ENCODE results near the gene ELAVL1.

Gene ELAVL1

DNA sequence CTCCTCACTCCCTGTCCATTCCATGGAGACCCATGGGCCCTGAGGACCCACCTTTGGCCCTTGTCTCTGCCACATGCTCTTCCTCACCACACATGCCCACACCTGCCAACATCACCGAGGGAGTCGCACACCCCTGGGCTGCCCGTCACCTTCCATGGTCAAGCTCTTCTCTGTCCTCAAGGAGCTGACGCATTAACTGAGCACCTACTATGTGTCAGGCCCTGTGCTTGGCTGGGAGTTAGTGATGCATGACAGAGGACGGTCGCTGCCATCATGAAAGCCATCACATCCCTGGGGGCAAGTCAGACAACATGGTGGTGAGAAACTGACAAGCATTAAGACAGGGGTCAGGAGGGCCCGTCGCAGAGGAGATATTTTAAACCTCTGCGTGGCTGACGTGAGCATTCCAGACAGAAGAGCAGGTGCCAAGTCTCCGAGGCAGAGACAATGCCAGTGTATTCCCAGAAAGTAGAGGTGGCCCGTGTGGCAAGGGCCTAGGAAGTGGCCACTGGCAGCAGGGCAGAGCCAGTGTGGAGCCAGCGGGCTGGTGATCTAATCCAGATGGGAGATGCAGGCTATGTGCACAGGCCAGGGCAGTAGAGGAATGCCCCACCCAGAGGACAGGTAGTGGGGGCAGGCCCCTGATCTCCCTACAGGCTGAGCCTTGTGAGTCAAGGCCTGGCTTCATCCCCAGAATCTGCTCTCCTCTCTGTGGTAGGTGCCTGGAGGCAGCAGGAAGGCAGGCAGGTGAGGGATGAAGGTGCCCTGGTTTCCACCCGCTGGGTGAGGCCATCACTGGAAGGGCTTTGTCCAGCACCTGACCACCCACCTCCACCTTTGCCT is 21.2 kb downstream of the ELAVL1 start:
- DNase-seq = no peak

DNA sequence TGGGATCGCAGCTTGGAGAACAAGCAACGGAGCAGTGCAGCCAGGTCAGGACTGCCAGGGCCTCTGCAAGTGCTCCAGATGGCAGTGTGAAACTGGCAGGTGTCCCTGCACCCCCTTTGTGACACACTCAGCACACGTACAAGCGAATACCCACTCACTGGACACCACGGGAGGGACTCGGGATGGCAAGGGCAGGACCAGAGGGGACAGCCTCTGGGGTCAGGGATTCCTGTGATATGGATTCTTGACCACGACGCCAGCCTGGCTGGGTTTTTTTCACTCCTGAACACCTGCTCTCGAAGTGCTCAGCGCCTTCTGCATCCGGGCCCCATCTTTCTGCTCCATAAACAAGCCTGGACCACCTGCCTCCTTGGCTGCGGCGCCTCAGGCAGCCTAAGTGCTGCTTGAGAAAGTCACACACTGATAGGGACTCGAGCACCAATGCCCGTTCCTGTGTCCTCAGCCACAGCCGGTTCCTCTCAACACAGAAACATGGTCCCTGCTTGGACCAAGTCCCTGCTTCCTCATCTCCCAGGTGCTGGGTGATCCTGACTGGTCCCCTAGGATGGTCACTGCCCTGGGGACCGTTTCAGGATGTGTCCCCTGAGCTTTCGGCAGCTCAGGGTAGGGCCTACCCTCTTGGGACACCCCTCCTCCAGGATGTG is 22.0 kb downstream of the ELAVL1 start:
- no peak for DNase-seq

DNA sequence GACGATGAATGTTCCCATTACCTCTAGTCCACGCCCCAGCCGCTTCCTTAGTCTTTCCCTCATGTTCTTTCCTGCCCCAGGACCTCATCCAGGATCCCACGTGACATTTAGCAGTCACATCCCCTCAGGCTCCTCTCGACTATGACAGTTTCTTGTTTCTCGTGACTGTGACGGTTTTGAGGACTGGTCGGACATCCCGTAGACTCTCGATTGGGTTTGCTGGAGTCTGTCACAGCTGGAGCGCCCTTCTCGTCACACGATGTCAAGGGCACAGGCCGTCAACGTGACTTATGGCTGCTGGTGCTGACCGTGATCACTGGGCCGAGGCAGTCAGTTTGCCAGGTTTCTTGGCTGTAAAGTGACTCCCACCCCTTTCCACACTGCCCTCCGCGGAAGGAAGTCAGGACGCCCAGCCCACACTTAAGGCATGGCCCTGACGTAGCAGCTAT is 22.8 kb downstream of the ELAVL1 start:
- DNase-seq = no peak

DNA sequence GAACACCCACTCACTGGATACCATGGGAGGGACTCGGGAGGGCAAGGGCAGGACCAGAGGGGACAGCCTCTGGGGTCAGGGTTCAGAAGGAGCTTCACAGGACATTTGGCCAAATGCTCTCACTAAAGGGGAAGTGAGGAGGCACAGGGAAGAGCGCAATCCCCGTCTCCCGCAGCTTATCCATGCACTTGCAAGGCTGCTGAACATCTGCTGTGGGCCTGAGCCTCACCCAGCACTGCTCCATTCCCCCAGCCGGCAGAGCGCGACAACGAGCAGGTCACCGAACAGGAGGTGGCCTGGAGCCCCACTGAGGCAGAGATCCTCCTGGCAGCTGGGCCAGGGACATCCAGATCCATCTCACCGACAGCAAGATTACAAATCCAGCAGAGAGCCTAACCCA is 23.3 kb downstream of the ELAVL1 start:
- no peak for DNase-seq

DNA sequence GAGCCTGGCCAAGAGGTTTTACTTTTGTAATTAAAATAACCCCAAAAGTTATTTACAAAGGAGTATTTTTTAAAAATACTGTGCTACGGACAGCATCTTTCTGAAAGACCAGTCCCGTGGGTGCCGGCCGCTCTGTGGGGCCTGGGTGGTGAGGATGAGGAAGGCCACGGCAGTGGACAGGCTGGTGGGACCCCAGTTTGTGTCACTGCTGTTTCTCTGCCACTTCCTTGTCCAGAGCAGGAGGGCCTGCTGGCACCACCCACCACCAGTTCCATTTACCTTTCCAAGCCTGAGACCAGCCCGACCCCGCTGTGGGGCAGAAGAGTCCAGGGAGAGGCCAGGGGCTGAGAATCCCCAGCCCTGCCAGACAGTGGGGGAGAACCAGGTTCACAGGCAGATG is 23.8 kb downstream of the ELAVL1 start:
- no peak for DNase-seq

DNA sequence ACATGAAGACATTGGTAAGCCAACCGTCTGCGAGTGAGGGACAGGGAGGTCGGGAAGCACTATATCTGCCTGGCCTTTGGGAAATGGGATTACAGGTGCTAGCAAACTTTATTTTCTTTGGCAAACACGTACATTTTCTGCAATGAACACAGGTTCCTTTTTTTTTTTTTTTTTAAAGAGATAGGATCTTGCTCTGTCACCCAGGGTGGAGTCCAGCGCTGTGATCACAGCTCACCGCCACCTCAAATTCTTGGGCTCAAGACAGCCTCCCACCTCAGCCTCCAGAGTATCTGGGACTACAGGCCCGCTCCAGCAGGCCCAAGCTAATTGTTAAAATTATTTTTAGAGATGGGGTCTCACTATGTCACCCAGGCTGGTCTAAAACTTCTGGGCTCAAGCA is 24.2 kb downstream of the ELAVL1 start:
- DNase-seq = no peak

DNA sequence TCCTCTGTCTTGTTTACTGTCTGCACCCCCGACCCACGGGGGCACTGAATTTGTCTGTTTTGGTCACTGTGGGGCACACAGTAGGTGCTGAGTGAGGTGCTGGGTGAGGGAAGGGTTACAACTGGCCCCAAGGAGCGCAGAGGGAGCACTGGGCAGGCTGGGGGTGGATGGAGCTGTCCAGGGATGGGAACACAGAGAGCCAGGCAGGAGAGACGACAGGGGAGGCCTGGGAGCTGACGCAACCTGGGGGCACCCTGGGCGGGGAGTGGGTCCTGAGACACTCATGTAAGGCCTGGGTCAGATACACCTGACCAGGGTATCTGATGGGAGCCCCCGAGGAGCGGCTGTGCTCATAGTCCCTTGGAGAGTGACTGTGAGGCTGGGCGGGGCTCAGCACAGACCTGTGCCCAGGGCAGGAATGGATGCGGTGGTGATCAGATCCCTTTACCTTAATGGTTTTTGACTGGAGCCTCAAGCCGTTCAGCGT is 24.8 kb downstream of the ELAVL1 start:
- no peak for DNase-seq

DNA sequence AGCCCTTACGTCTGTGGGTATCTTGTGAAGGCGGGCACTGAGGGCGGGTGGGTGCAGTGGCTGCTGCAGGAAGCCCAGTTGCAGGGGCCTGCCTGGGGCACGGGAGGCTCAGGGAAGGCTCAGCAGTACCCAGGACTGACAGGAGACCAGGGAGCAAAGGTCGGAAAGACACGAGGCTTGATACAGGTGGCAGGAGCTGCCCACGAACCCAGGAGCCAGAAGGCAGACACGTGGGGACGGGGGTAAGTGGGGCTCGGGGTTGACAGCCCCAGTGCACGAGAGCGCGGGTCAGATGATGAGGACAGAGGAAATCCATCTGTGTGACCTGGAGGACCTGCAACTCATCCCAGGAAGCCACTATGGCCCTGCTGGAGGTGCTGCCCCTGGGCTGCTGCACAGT is 25.3 kb downstream of the ELAVL1 start:
- no peak for DNase-seq

DNA sequence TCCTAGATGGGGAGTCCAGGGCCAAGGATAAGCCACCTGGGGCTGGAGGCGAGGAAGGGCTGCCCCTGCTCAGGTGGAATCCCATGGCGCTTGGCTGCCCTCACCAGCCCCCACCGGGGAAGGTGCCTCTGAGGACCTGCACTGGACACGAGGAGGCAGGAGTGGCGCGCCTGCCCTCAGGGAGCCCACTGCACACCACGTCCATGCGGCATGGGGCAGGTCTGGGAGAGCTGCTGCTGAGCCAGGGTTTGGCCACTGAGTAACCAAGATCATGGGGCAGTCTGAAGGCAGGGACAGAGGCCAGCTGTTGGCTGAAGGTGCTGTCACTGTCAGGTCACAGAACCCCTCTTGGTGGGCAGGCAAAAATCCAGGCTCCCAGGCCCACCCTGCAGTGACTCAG is 25.9 kb downstream of the ELAVL1 start:
- DNase-seq = no peak

DNA sequence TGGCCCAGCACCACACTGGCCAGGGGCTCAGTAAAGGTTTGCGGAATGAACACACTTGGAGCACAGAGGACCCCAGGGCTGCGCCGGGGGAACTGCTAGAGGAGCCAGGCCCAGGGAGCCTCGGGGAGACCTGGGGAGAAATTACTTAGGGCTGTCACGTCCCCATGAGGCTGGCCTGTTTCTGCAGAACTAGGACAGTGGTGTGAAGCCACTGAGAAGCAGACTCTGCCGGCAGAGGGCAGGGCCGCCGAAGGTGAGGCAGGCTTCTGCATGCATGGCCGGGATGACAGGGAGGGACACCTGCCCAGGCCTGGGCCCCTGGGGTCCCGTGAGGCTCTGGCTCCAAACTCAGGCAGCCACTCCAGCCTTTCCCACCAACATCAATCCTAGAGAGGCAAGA is 26.4 kb downstream of the ELAVL1 start:
- DNase-seq = no peak

DNA sequence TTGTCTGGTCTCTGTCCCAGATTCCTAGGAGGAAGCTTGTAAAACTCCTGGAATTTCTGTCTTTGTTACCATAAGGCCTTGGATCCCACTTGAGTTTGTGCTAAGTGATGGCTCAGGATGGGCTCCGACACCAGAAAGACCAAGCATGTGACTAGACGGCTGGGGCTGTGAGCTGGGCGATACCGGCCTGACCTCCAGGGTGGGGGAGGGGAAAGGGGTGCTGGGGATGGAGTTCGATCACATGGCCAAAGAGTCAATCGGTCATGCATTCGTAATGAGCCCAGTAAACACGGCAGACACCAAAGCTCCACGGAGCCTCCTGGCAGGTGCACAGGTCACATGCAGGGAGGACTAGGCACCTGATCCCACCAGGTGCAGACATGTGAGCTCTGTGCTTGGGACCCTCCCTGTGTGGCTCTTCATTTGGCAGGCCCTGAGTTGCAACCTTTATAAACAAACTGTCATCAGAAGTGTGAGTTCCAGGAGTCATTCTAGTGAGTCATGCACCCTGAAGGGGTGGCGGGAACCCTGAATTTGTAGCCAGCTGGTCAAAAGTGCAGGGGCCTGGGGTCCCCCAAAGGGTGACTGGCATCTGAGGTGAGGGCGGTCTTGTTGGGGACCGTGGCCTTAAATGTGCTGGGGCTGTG is 27.1 kb downstream of the ELAVL1 start:
- no peak for DNase-seq

DNA sequence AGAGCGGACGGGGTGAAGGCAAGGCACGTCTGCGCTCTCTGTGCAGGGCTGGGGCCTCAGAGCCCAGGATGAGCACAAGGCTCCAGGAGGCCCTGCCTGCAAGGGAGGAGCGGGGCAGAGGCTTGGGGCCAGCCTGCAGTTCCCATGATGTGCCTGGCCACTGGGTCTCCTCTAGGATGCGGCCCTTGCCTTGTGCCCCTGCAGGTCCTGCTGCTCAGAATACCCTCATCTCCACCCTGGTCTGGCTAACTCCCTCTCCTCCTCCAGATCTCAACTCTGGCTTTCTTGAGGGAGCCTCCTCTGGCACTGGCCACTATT is 27.8 kb downstream of the ELAVL1 start:
- no peak for DNase-seq

DNA sequence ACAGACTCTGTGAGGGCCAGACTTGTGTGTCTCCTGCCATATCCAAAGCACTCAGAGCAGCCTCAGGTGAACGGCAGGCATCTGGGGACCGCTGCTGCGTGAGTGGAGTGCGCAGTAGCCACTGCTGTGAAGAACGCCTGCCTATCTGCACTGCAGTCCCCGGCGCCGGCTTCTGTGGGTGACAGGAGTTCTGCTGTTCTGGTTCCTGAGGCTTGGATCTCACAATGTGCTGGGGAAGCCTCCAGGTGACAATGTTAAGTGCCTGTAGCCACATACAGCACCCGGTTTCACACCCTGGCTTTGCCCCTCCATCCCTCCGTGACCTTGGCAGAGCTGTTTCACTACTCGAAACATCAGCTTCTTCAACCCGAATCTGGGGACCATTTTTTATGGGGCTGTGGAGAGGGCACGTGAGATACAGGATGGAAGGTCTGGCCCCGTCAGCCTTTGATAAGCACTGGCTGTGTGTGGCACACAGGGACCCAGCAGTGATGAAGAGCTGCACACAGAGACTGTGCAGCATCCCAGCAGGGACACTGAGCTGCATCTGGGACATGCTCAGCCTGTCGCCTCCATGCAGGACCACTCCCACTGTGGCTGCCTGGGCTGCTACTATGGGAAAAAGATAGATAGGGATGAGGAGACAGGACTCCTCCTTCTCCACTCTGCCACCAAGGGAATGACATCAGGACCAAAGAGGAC is 28.3 kb downstream of the ELAVL1 start:
- no peak for DNase-seq

DNA sequence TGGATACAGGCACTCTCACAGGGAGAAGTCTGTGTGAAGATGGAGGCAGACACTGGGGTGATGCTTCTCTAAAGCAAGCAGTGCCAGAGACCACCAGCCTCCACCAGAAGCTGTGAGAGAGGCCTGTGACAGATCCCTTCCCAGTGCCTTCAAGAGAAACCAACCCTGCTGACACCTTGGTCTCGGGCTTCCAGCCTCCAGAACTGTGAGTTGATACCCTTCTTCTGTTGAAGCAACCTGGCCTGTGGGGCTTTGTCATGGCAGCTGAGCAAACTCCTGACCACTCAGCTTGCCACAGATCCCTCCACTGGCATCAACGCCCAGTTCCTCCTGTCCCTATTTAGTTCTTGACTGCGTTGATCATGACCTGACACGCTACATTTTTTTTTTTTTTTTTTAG is 29.0 kb downstream of the ELAVL1 start:
- no peak for DNase-seq

DNA sequence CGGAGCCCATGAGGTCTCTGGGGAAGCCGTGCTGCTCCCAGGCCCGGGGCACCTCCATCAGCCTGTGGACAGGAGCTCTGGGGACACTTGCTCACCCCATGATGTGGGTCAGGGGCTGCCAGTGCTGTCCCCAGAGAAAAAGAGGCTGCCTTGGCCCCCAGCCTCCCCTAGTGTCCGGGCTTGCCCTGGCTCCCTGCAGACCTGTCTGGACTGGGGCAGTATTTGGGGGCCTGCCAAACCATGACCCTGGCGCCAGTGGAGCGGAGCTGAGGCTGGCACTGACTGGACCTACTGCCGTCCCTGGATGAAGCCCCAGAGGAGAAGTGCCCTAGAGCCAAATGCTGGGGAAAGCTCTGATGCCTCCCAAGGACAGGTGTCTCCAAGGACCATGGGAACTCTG is 30.4 kb downstream of the ELAVL1 start:
- no peak for DNase-seq

DNA sequence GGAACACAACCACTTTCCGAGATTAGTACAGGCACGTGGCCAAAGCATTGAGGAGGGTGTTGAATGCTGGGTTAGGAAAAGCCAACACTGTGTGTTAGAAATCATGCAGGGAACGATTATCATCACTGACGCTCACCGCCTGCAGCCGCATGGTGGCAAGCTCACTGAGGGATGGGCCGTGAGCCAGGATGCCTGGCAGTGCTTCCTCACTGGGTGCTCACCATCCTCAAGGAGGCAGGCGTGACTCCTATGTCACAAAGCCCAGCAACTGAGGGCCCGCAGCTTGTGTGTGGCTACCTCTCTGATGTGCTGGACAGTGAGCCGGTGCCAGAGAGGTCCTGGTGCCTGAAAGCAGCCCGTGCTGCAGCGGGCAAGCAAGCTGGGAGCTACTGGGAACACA is 31.6 kb downstream of the ELAVL1 start:
- no peak for DNase-seq

DNA sequence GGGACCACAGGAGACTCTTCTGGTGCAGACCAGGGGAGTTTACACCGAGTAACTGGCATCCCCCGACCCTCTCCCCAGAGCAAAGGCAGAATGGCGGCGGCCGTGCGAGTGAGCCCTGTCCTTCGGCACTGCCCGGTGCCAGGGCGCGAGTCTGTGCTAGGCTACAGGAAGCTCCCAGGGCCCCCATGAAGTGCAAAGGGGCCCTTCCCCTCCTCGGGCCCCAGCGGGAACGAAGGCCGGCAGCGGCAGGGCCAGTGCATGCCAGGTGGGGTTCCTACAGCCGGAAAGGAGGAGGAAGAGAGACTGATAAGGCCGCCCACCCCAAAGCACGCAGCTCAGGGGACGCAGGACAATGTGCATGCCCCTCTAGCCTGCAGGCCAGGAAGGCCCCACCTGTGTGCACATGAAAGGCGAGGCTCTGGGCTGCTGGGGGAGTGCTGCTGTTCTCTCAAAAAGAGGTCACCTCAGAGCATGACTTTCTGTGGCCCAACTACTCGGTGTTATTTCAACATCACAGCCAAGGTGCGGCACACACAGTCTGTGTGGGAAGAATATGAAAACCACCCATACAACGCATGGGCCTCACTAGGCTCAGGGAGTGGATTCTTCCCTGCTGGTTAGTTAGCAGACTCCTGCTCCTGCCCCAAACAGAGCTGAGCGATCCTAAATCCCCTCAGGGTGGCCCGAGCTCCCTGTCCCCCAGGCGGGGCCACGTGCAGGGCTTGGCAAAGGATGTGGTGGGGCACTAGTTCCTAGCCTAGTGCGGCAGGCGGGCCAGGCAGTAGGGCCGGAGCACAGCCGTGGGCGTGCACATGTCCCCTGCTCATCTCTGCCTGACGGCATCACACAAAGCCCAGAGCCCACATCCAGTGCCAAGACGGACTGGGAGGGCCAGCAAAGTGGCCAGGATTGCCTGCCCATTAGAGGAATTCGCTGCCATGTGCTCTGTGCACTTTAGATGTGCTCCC is 33.6 kb downstream of the ELAVL1 start:
- no peak for DNase-seq

DNA sequence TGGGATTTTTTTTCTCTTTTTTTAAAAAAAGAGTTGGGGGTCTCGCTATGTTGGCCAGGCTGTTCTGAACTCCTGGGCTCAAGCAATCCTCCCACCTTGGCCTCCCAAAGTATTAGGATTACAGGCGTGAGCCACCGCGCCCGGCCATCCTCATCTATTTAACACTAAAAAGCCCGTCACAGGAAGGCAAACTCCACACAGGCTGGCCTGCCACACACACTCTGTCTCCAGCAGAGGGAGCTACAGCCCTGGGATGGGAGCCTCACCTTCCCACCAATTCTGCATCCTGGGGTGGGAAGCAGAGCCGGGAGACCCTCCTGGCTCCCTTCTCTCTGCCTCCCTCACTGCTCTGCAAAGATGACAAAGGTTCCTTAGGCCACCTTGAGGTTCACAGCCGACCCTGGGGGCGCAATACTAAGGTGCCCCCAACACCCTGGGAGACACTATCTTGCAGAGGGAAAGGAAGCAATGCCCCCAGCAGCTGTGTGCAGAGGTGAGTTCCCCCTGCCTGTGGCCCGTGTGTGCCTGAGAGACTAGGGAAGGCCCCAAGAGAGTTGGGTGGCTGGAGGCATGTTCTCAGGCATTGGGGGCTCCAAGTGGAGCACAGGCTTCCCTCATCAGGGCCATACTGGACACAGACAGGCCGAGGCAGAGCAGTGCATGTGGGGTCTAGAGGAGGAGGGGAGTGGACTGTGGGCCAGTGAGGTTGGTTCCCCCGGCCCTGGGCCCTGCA is 34.6 kb downstream of the ELAVL1 start:
- DNase-seq = peak; percentile 11

DNA sequence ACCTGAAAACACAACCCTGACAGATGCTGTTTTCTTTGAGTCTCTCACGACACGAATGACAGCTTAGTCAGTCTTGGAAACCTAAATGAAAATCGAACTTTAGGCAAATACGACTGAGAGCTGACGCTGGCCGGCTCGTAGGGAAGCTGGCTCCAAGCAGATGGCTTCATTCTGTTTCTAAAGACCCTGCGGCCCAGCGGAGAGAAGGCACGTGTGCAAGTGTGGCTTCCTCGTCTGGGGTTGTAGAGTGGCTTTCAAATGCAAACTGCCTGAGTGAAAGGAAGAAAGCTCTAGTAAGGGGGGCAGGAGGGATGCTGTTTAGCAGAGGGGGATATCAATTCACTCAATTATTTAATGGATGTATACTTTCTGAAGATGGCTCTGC is 35.9 kb downstream of the ELAVL1 start:
- no peak for DNase-seq

DNA sequence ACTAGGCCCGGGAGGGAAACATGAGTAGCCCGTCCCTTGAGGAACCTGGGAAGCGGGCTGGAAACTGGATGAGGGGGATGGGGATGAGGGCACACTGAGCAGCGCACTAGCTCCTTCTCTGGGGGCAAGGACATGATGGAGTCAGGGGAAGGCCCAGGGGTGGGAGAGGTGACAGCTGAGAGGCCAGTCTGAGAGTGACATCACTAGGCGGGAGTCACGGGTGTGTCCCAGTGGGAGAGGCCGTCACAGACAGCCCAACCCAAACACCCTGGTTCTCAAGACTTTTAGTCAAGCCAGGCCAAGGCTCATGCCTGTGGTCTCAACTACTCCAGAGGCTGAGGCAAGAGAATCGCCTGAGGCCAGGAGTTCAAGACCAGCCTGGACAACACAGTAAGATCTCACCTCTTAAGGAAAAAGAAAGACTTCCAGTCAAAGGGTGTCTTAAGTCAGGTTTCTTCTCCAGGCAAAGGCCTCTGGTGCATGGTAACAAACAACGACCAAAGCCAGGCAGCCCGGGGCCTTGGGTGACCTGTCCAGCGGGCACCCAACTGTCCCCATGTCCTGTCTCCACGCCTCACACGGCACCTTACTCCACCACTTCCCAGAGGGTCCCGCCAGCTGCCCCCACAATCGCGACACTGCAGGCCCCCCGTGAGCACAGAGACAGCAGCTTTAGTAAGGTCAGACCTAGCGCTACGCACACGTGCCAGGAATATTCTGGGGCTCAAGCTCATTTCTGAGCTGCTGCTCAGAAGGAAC is 36.5 kb downstream of the ELAVL1 start:
- no peak for DNase-seq
